Subcutaneous adipose tissue (tissue), 4 donors: ENCODE data around the gene CTXND1. TPM values are rescaled to one million over a fixed set of nuclear protein-coding genes. Genes with fewer than 3 reads are reported as not detected.

Experiments
- CTCF ChIP-seq: fragments of 450-650 bp; IDR thresholded peaks from one replicate; pipeline ENCODE4 v1.5.1; 2016; ENCODE audit warnings: low read depth, mild to moderate bottlenecking, control low read depth, antibody characterized with exemption, moderate library complexity
- total RNA-seq, 4 donors: library from RNA; depleted of rRNA; stranded (reverse); fragments of >200 nt; gene quantifications; one replicate each; pipeline ENCODE4 v1.1.0, GENCODE V29; 2016

CTXND1 gene
- not detected for total RNA-seq

- no peak for TF ChIP-seq CTCF
Observed at GRCh38 chr15:80252121-80252518, at the start of gene CTXND1. Gene CTXND1 (minus strand): TSS chr15:80252213. CDS start chr15:80201949, 50,264 bp downstream.

GRCh38 chr15:80301472-80301871, 49.5 kb upstream of the CTXND1 start:
- no peak for TF ChIP-seq CTCF

GRCh38 chr15:80292079-80292478, 40.1 kb upstream of the CTXND1 start:
- no peak for TF ChIP-seq CTCF

- TF ChIP-seq CTCF: no peak
Observed at GRCh38 chr15:80289528-80290495, 37.8 kb upstream of the CTXND1 start.

- TF ChIP-seq CTCF: no peak
Observed at GRCh38 chr15:80288131-80288530, 36.1 kb upstream of the CTXND1 start.

- no peak for TF ChIP-seq CTCF
Observed at GRCh38 chr15:80286055-80286454, 34.0 kb upstream of the CTXND1 start.

GRCh38 chr15:80285379-80285778, 33.4 kb upstream of the CTXND1 start:
- TF ChIP-seq CTCF: no peak
